GM12892 (cell line): Measurements from ENCODE around the gene KAT2B.

Experiments
- POLR2A ChIP-seq: IDR thresholded peaks from 2 replicates; pipeline ENCODE4 v1.6.1; 2011; ENCODE audit warnings: low read depth, low read length, control low read depth
- POLR2AphosphoS5 ChIP-seq: IDR thresholded peaks from 2 replicates; pipeline ENCODE4 v1.6.1; 2011; ENCODE audit warnings: low read depth, low read length, control low read depth

GRCh38 chr3:20148466-20148865, 108.2 kb downstream of the KAT2B start:
- TF ChIP-seq POLR2AphosphoS5: no peak
- no peak for TF ChIP-seq POLR2A
